Activated CD4-positive, alpha-beta T cell treated with anti-CD3 and anti-CD28 coated beads for 36 hours (primary cell): ENCODE measurements around the gene OVCA2. TPM values are rescaled to one million over a fixed set of nuclear protein-coding genes. Genes with fewer than 3 reads are reported as not detected.
"Not testable (repeated sequence)": the region's sequence is repeated elsewhere in the genome, so short reads cannot be mapped to it uniquely, and the experiment has no call there.

Source experiments
- ATAC-seq: fragments of 200-7000 bp; cut with Tn5 transposase; one replicate; pipeline ENCODE4 v1.10.0; 2021; ENCODE audit warnings: mild to moderate bottlenecking, moderate library complexity
- CTCF ChIA-PET: fragments of 350-600 bp; sonication (Branson Sonifier 250); formaldehyde crosslinking; loops from one replicate; lab custom pipeline; 2021; ENCODE audit warnings: antibody characterized with exemption; lab: Charles Lee
- POLR2A ChIA-PET: fragments of 350-600 bp; sonication (Branson Sonifier 250); formaldehyde crosslinking; loops from one replicate; lab custom pipeline; 2021; ENCODE audit warnings: antibody characterized with exemption, inconsistent platforms; lab: Charles Lee
- DNase-seq: peaks from one replicate; pipeline ENCODE4 v3.0.0-alpha.2; 2020
- H3K27ac Mint-ChIP-seq: one replicate; pipeline ENCODE4 v1.8.0; 2021; ENCODE audit warnings: mixed read lengths
- H3K27me3 Mint-ChIP-seq: one replicate; pipeline ENCODE4 v1.8.0; 2021; ENCODE audit warnings: mixed read lengths
- H3K36me3 Mint-ChIP-seq: one replicate; pipeline ENCODE4 v1.8.0; 2021; ENCODE audit warnings: low read depth, mixed read lengths
- H3K4me1 Mint-ChIP-seq: one replicate; pipeline ENCODE4 v1.8.0; 2021; ENCODE audit warnings: mixed read lengths
- H3K4me3 Mint-ChIP-seq: one replicate; pipeline ENCODE4 v1.8.0; 2021; ENCODE audit warnings: mild to moderate bottlenecking, moderate library complexity, mixed read lengths
- H3K9me3 Mint-ChIP-seq: one replicate; pipeline ENCODE4 v1.8.0; 2021; ENCODE audit warnings: low read depth, mixed read lengths
- intact Hi-C, 2 experiments: fragments of 100-400 bp; cut with DNase I in 1 of 2; cut with micrococcal nuclease in 1 of 2; formaldehyde crosslinking; loops; one replicate each; pipeline versions ENCODE4 v1.14.2 to v1.15.1; 2022 to 2024; cut with DNase I, micrococcal nuclease
- total RNA-seq, 2 experiments: library from RNA; stranded (reverse); gene quantifications; one replicate each; pipeline ENCODE4 v1.2.3, GENCODE V29; 2021

OVCA2 gene
- total RNA-seq, 2 experiments from 2014 or later: 31.4 to 38.6 TPM

DNA sequence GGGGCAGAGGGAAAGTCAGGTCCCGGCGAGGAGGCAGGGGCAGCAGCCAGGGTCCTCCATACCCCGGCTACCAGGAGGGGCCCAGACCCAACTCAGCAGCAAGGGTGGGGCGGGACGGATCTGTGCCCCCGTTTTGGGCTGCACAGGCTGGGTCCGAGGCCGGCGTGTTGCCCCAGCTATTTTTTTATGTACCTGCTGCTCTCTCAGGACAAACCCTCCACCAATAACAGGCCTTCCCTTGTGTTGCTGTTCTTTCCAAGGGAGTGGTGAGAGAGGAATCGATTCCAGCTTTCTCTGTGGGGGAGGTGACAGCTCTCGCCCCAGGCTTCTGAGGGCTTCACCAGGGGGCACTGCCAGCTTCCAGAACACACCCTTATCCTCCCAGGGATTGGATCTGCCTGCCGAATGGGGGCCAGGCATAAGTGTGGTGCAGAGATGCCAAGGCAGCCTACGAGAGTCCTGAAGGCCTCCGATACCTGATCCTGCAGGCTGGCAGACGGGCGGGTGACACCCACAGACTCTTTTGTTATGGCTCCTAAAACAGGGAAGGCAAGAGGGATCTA lies 39.0 kb upstream of the OVCA2 start:
- Mint-ChIP-seq H3K27me3 (peaks cover 8% of the 10 kb centered on the region), H3K36me3 (no peaks in the 10 kb centered on the region), H3K27ac (no peak overlapping the region), H3K4me3 (no peak overlapping the region), H3K4me1 (no peaks in the 10 kb centered on the region), H3K9me3 (no peaks in the 10 kb centered on the region)
- intact Hi-C loops: no loop called here
- ChIA-PET CTCF (no interaction called here), POLR2A (no interaction called here)
- DNase-seq: no peak
- no peak for ATAC-seq

- Mint-ChIP-seq H3K4me3 (no peak overlapping the region), H3K27me3 (peaks cover 8% of the 10 kb centered on the region), H3K4me1 (no peaks in the 10 kb centered on the region), H3K36me3 (no peaks in the 10 kb centered on the region), H3K9me3 (no peaks in the 10 kb centered on the region), H3K27ac (no peak overlapping the region)
- CTCF ChIA-PET: interaction anchor here (0.6 kb wide), 1 partner anchor 55 kb away, joined by 3 read pairs; no protein-coding TSS in a partner anchor
- no peak for ATAC-seq
- DNase-seq: no peak
- POLR2A ChIA-PET: no interaction called here
- intact Hi-C loops: no loop called here
Measured at GRCh38 chr17:2003525-2003924, 38.3 kb upstream of the OVCA2 start.

DNA sequence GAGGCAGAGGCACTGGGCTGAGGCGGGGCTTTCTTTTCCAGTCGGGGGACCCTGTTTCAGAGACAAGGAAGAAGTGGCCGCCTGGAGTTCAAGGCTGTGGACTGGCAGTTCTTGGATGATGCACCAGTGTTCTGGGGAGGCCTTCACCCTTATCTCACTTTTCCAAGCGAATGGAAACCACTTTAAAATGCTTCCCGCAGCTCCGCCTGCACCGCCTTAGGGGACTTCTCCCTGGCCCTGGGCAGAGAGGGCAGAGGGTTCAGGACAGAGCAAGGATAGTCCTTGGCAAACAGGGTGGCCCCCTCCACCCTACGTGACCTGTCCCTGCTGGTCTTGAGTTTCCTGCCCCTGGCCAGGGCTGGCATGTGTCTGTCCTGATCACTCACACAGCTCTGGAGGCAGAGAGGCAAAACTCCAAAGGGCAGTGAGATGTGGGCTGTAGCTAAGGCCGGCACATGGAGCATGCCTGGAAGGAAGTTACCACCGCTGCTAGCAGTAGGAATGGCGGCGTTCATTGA lies 37.3 kb upstream of the OVCA2 start:
- Mint-ChIP-seq H3K4me3 (no peak overlapping the region), H3K27ac (no peak overlapping the region), H3K27me3 (peaks cover 1% of the 10 kb centered on the region), H3K9me3 (no peaks in the 10 kb centered on the region), H3K4me1 (no peaks in the 10 kb centered on the region), H3K36me3 (no peaks in the 10 kb centered on the region)
- no peak for DNase-seq
- ATAC-seq: no peak
- ChIA-PET CTCF (interaction anchor here (0.6 to 0.7 kb wide), 4 partner anchors 10 to 56 kb away, joined by 3 to 4 read pairs (median 3); no protein-coding TSS in a partner anchor), POLR2A (no interaction called here)
- intact Hi-C loops: no loop called here

DNA sequence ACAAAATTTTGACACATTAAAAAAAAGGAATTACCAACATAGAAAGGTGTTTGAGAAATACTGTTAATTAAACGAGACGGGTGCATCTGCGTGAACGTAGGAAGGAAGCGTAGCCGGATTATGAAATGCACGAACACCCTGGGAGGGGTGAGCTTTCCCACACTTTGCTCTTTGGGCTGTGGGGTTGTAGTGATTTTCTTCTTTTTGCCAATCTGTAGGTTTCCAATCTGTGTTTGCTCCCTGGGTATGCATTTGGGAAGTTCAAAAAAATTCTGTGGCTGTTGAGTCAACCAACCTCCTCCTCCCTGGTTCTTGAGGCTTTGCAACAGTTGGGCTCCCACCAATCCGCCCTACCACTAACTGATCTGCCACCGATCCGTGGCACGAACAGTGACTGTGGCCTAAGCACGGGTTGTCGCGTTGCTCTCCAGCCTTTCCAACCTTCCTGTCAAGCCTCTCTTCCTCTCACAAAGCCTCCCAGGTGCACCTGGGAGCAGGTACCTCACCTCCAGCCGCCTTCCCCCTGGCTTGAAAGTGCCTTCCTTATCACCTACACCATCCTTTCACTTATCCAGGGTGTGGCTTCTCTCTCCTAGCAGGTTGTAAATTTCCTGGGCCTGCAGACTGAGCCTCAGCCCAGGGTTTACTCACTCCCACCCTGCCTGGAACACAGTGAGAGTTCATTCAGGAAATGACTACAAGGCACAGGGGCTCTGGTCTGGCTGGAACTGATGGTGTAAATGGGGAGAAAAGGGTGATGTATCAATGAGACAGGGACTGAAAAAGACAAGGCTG lies 33.3 kb upstream of the OVCA2 start:
- POLR2A ChIA-PET: interaction anchor here (0.6 kb wide), 1 partner anchor 128 kb away, joined by 3 read pairs; no protein-coding TSS in a partner anchor
- no peak for ATAC-seq
- Mint-ChIP-seq H3K4me1 (no peaks in the 10 kb centered on the region), H3K27ac (no peak overlapping the region), H3K4me3 (no peak overlapping the region), H3K27me3 (peaks cover 2% of the 10 kb centered on the region), H3K9me3 (no peaks in the 10 kb centered on the region), H3K36me3 (no peaks in the 10 kb centered on the region)
- CTCF ChIA-PET: no interaction called here
- no peak for DNase-seq
- intact Hi-C loops: no loop called here

- H3K27ac Mint-ChIP-seq: no peak overlapping the region
- ATAC-seq: no peak
- POLR2A ChIA-PET: no interaction called here
Measured at GRCh38 chr17:2009737-2010136, 32.1 kb upstream of the OVCA2 start.

GRCh38 chr17:2011411-2012371 lies 30.1 kb upstream of the OVCA2 start:
- POLR2A ChIA-PET: no interaction called here
- CTCF ChIA-PET: interaction anchor here (0.6 to 0.9 kb wide), 2 partner anchors 13 to 26 kb away, joined by 3 read pairs; partner anchors contain the start of gene RTN4RL1
- intact Hi-C loops: no loop called here
- ATAC-seq (no peak), DNase-seq (no peak)
- Mint-ChIP-seq H3K9me3 (no peaks in the 10 kb centered on the region), H3K27me3 (peaks cover 8% of the 10 kb centered on the region), H3K4me1 (no peaks in the 10 kb centered on the region), H3K27ac (no peak overlapping the region), H3K36me3 (no peaks in the 10 kb centered on the region), H3K4me3 (no peak overlapping the region)

More at GRCh38 chr17:2009737-2010136, 32.1 kb upstream of the OVCA2 start:
- no peak for DNase-seq
- H3K4me3 Mint-ChIP-seq: no peak overlapping the region
- H3K9me3 Mint-ChIP-seq: no peaks in the 10 kb centered on the region
- intact Hi-C loops: no loop called here
- H3K36me3 Mint-ChIP-seq: no peaks in the 10 kb centered on the region
- H3K27me3 Mint-ChIP-seq: peaks cover 3% of the 10 kb centered on the region
- no peaks in the 10 kb centered on the region for H3K4me1 Mint-ChIP-seq
- CTCF ChIA-PET: no interaction called here

GRCh38 chr17:2012499-2012898 lies 29.3 kb upstream of the OVCA2 start:
- H3K4me3 Mint-ChIP-seq: no peak overlapping the region
- no peaks in the 10 kb centered on the region for H3K9me3 Mint-ChIP-seq
- H3K36me3 Mint-ChIP-seq: no peaks in the 10 kb centered on the region
- no peaks in the 10 kb centered on the region for H3K4me1 Mint-ChIP-seq
- intact Hi-C loops: no loop called here
- DNase-seq (no peak), ATAC-seq (no peak)
- ChIA-PET CTCF (no interaction called here), POLR2A (no interaction called here)
- H3K27me3 Mint-ChIP-seq: peaks cover 8% of the 10 kb centered on the region
- no peak overlapping the region for H3K27ac Mint-ChIP-seq

DNA sequence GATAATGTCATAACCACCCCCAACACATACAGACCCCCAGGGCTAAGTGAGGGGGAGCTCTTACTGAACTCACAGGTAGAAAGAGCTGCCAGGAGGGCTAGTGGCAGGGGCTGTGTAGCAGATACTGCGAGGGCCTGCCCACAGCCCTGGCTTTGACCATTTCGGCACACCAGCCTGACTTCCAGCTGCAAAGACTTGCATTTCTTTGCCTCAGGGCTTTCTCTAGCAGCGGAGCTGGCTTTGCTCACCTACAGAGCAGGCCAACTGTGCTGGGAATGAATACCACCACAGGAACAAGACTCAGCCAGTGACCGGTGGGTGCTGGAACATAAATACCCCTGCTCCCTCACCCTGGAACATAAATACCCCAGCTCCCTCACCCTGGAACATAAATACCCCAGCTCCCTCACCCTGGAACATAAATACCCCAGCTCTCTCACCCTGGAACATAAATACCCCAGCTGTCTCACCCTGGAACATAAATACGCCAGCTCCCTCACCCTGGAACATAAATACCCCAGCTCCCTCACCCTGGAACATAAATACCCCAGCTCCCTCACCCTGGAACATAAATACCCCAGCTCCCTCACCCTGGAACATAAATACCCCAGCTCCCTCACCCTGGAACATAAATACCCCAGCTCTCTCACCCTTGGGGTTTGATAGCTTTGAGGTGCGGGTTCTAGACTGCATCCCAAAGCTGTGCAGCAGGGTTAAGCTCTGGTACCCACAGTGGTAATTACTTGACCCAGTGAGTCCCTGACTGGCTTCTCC lies 28.4 kb upstream of the OVCA2 start:
- H3K4me3 Mint-ChIP-seq, CTCF ChIA-PET, POLR2A ChIA-PET, H3K9me3 Mint-ChIP-seq, H3K4me1 Mint-ChIP-seq, ATAC-seq, H3K36me3 Mint-ChIP-seq, H3K27me3 Mint-ChIP-seq, intact Hi-C loops, H3K27ac Mint-ChIP-seq, DNase-seq: not testable (repeated sequence)

DNA sequence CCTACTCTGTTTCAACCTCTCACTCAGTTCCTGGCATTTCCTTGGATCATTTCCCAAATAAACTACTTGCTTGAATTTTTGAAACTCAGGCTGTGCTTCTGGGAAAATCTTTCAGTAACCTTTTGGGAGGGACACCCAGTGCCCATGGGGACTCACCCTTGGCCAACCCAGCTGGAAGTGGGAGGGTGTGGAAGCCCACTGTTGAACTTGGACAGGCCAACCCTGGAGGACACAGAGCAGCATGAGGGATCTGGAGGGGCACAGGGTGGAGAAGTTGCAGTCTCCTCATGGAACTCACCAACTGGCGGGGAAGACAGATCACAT lies 27.9 kb upstream of the OVCA2 start:
- DNase-seq: no peak
- ATAC-seq: no peak
- ChIA-PET CTCF (no interaction called here), POLR2A (no interaction called here)
- H3K27me3 Mint-ChIP-seq: peaks cover 8% of the 10 kb centered on the region
- no peak overlapping the region for H3K4me3 Mint-ChIP-seq
- H3K4me1 Mint-ChIP-seq: no peaks in the 10 kb centered on the region
- H3K9me3 Mint-ChIP-seq: no peaks in the 10 kb centered on the region
- intact Hi-C loops: no loop called here
- no peak overlapping the region for H3K27ac Mint-ChIP-seq
- no peaks in the 10 kb centered on the region for H3K36me3 Mint-ChIP-seq

DNA sequence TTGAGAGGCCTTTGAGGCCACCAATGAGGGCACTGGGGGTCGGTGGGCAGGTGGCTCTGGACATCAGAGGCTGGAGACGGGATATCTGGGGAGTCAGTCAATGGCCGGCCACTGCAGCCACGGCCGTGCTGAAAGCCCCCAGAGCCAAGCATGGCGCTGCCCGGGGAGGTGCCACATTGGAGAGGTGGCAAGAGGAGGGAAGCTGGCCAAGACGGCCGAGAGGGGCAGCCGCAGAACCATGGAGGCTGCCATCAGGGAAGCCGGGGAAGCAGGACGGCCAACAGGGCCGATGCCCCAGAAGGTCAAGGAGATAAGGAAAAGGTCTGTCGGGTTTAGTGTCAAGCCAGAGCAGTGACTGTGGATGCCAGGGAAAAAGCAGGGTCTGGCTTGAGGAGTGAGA lies 26.5 kb upstream of the OVCA2 start:
- ATAC-seq (no peak), DNase-seq (no peak)
- POLR2A ChIA-PET: no interaction called here
- CTCF ChIA-PET: no interaction called here
- H3K27me3 Mint-ChIP-seq: peaks cover 8% of the 10 kb centered on the region
- H3K4me1 Mint-ChIP-seq: no peaks in the 10 kb centered on the region
- no peaks in the 10 kb centered on the region for H3K9me3 Mint-ChIP-seq
- no peaks in the 10 kb centered on the region for H3K36me3 Mint-ChIP-seq
- intact Hi-C loops: no loop called here
- no peak overlapping the region for H3K4me3 Mint-ChIP-seq
- no peak overlapping the region for H3K27ac Mint-ChIP-seq

- Mint-ChIP-seq H3K9me3 (no peaks in the 10 kb centered on the region), H3K4me1 (no peaks in the 10 kb centered on the region), H3K36me3 (no peaks in the 10 kb centered on the region), H3K27ac (no peak overlapping the region), H3K27me3 (peaks cover 8% of the 10 kb centered on the region), H3K4me3 (no peak overlapping the region)
- intact Hi-C loops: no loop called here
- ATAC-seq (no peak), DNase-seq (no peak)
- ChIA-PET POLR2A (no interaction called here), CTCF (no interaction called here)
Measured at GRCh38 chr17:2016494-2016893, 25.3 kb upstream of the OVCA2 start.
